IMR-90 (cell line): Measurements from ENCODE around the gene PADI1. TPM values are rescaled to one million over a fixed set of nuclear protein-coding genes. Genes with fewer than 3 reads are reported as not detected.

Experiments used
- ATAC-seq: fragments of 200-7000 bp; cut with Tn5 transposase; 2 replicates; pipeline ENCODE4 v1.9.1; 2020; ENCODE audit warnings: low read depth, mild to moderate bottlenecking, moderate library complexity
- BruUV-seq: library from RNA; stranded (reverse); fragments of 400-500 nt; replicated peaks from 2 replicates; lab custom pipeline; 2021; lab: Mats Ljungman, UMichigan
- CTCF ChIA-PET: fragments of 300-600 bp; formaldehyde crosslinking; extraction: SDS; loops from one replicate; lab custom pipeline; 2021; ENCODE audit warnings: antibody characterized with exemption; lab: Yijun Ruan, JAX
- POLR2A ChIA-PET: fragments of 300-600 bp; sonication (Branson Sonifier 250); formaldehyde crosslinking; loops from one replicate; lab custom pipeline; 2022; ENCODE audit warnings: antibody characterized with exemption; ENCODE audit not compliant: unreplicated experiment; lab: Charles Lee
- DNase-seq: peaks from one replicate; pipeline ENCODE4 v3.0.0; 2013
- H2AFZ ChIP-seq: replicated peaks from 2 replicates; pipeline ENCODE3; 2013; ENCODE audit warnings: low read length, mild to moderate bottlenecking; ENCODE audit not compliant: poor library complexity
- H2AK5ac ChIP-seq: 2 replicates; pipeline ENCODE4 v1.6.1; 2013; ENCODE audit warnings: low read depth, low read length, inconsistent platforms
- H2AK9ac ChIP-seq: replicated peaks from 2 replicates; pipeline ENCODE3; 2013; ENCODE audit warnings: mild to moderate bottlenecking, low read depth, low read length, moderate library complexity; ENCODE audit not compliant: poor library complexity
- H2BK120ac ChIP-seq: 2 replicates; pipeline ENCODE4 v1.6.1; 2013; ENCODE audit warnings: low read depth, low read length, inconsistent platforms
- H2BK15ac ChIP-seq: 3 replicates; pipeline ENCODE4 v1.6.1; 2013; ENCODE audit warnings: low read depth, low read length, inconsistent platforms
- H2BK20ac ChIP-seq: 2 replicates; pipeline ENCODE4 v1.6.1; 2013; ENCODE audit warnings: low read depth, mild to moderate bottlenecking, inconsistent platforms, low read length, moderate library complexity
- H2BK5ac ChIP-seq: 2 replicates; pipeline ENCODE4 v1.6.1; 2013; ENCODE audit warnings: mild to moderate bottlenecking, low read depth, low read length, inconsistent platforms; ENCODE audit not compliant: poor library complexity, severe bottlenecking
- H3K14ac ChIP-seq: replicated peaks from 2 replicates; pipeline ENCODE4 v1.6.1; 2013; ENCODE audit warnings: low read depth, low read length, inconsistent platforms
- H3K18ac ChIP-seq: 2 replicates; pipeline ENCODE4 v1.6.1; 2013; ENCODE audit warnings: low read depth, low read length, control low read depth
- H3K23ac ChIP-seq: 2 replicates; pipeline ENCODE4 v1.6.1; 2013; ENCODE audit warnings: low read depth, low read length, inconsistent platforms
- H3K27ac ChIP-seq: 2 replicates; pipeline ENCODE4 v1.5.1; 2013; ENCODE audit warnings: mild to moderate bottlenecking, control low read depth, low read length; ENCODE audit not compliant: insufficient read depth
- H3K27me3 ChIP-seq: 2 replicates; pipeline ENCODE4 v1.6.1; 2013; ENCODE audit warnings: low read length; ENCODE audit not compliant: control insufficient read depth, insufficient read depth
- H3K36me3 ChIP-seq: 2 replicates; pipeline ENCODE4 v1.6.1; 2013; ENCODE audit warnings: low read length, mixed read lengths; ENCODE audit not compliant: control insufficient read depth, insufficient read depth
- H3K4ac ChIP-seq: 2 replicates; pipeline ENCODE4 v1.6.1; 2013; ENCODE audit warnings: low read depth, low read length, inconsistent platforms
- H3K4me1 ChIP-seq: 2 replicates; pipeline ENCODE4 v1.6.1; 2013; ENCODE audit warnings: low read length, mixed read lengths; ENCODE audit not compliant: control insufficient read depth, insufficient read depth
- H3K4me2 ChIP-seq: 2 replicates; pipeline ENCODE4 v1.6.1; 2013; ENCODE audit warnings: low read depth, mild to moderate bottlenecking, control low read depth, low read length, moderate library complexity
- H3K4me3 ChIP-seq: 2 replicates; pipeline ENCODE4 v1.5.1; 2013; ENCODE audit warnings: low read depth, mild to moderate bottlenecking, control low read depth, low read length, moderate library complexity; ENCODE audit not compliant: insufficient read depth
- H3K56ac ChIP-seq: 2 replicates; pipeline ENCODE4 v1.6.1; 2013; ENCODE audit warnings: low read length, inconsistent platforms; ENCODE audit not compliant: insufficient read depth; ENCODE audit errors: extremely low read depth
- H3K79me1 ChIP-seq, 2 experiments: 2 replicates each; pipeline ENCODE4 v1.6.1; 2013; ENCODE audit warnings: low read length in 2 of 2, inconsistent platforms in 1 of 2, low read depth in 1 of 2
- H3K9ac ChIP-seq: 2 replicates; pipeline ENCODE4 v1.6.1; 2013; ENCODE audit warnings: low read depth, low read length, control low read depth
- H3K9me1 ChIP-seq: 2 replicates; pipeline ENCODE4 v1.6.1; 2013; ENCODE audit warnings: low read length, inconsistent platforms; ENCODE audit not compliant: insufficient read depth
- H3K9me3 ChIP-seq: 2 replicates; pipeline ENCODE4 v1.6.1; 2013; ENCODE audit warnings: low read length; ENCODE audit not compliant: control insufficient read depth, insufficient read depth
- H4K20me1 ChIP-seq: 2 replicates; pipeline ENCODE4 v1.6.1; 2013; ENCODE audit warnings: low read length, inconsistent platforms; ENCODE audit not compliant: insufficient read depth
- H4K5ac ChIP-seq: 2 replicates; pipeline ENCODE4 v1.6.1; 2013; ENCODE audit warnings: mild to moderate bottlenecking, low read depth, low read length, control low read depth
- H4K8ac ChIP-seq, 2 experiments: 2 replicates each; pipeline ENCODE4 v1.6.1; 2013; ENCODE audit warnings: low read depth in 2 of 2, low read length in 2 of 2, control low read depth in 1 of 2, inconsistent platforms in 1 of 2
- H4K91ac ChIP-seq: 2 replicates; pipeline ENCODE4 v1.6.1; 2013; ENCODE audit warnings: low read depth, low read length, inconsistent platforms; ENCODE audit not compliant: insufficient read depth
- CEBPB ChIP-seq: IDR thresholded peaks from 2 replicates; pipeline ENCODE4 v1.6.1; 2012; ENCODE audit warnings: low read depth, low read length, improper control_type of control experiment
- MAZ ChIP-seq: IDR thresholded peaks from 2 replicates; pipeline ENCODE4 v1.6.1; 2012; ENCODE audit warnings: low read depth, mild to moderate bottlenecking, low read length, improper control_type of control experiment, moderate library complexity, borderline replicate concordance
- NFE2L2 ChIP-seq: fragments of 150-350 bp; IDR thresholded peaks from 2 replicates; pipeline ENCODE4 v1.6.1; 2016; ENCODE audit warnings: low read depth, mild to moderate bottlenecking, low read length
- RAD21 ChIP-seq: IDR thresholded peaks from 2 replicates; pipeline ENCODE4 v1.6.1; 2012; ENCODE audit warnings: low read length, improper control_type of control experiment
- SMC3 ChIP-seq: fragments of 150-350 bp; IDR thresholded peaks from 2 replicates; pipeline ENCODE4 v1.6.1; 2016; ENCODE audit warnings: low read depth, mild to moderate bottlenecking, antibody characterized with exemption, low read length, moderate library complexity
- WGBS, 2 experiments: methylation state at CpG; one replicate each; pipeline versions ENCODE4 v1.1.5 to v1.1.7; 2013; ENCODE audit warnings: missing lambda C conversion rate in 2 of 2; ENCODE audit not compliant: insufficient read length in 1 of 2; ENCODE audit errors: extremely low coverage in 2 of 2; 5-methylcytosine and 5-hydroxymethylcytosine counted together
- dilution Hi-C: fragments of 300-500 bp; cut with HindIII; formaldehyde crosslinking; loops from one replicate; pipeline ENCODE4 v1.14.3; 2018; ENCODE audit warnings: low sequenced_read_pairs; ENCODE audit not compliant: unreplicated experiment
- in situ Hi-C: fragments of 300-500 bp; cut with MboI; formaldehyde crosslinking; loops from 3 replicates; pipeline ENCODE4 v1.14.3; 2019; ENCODE audit warnings: low sequenced_read_pairs, inconsistent platforms, mixed read lengths
- intact Hi-C: fragments of 100-400 bp; cut with micrococcal nuclease; formaldehyde crosslinking; loops from 2 replicates; pipeline ENCODE4 v1.10.0; 2022
- polyA plus RNA-seq, 3 experiments: library from polyadenylated mRNA; depleted of rRNA; stranded (reverse); fragments of >200 nt; gene quantifications; 2 replicates each; pipeline ENCODE4 v1.2.3, GENCODE V29; 2012; ENCODE audit warnings: low replicate concordance in 1 of 3
- total RNA-seq: library from RNA; depleted of rRNA; stranded (reverse); fragments of >200 nt; gene quantifications from 2 replicates; pipeline ENCODE4 v1.2.3, GENCODE V29; 2012
- TF ChIP-seq, protein P1 (sequence below): fragments of 150-350 bp; IDR thresholded peaks from 2 replicates; pipeline ENCODE4 v1.6.1; 2017; ENCODE audit warnings: mild to moderate bottlenecking, antibody characterized with exemption, low read length, low read depth

PADI1 gene
- total and polyA plus RNA-seq, 2 of the 4 experiments (the other 2 are of a cell fraction) = 0.17 TPM; not detected in 1

GRCh38 chr1:17176306-17177061 is 28.4 kb upstream of the PADI1 start:
- no peak overlapping the region for H3K14ac ChIP-seq
- 0 out of 2 replicates have a peak, but pooled peaks cover 3% of the 10 kb centered on the region for H3K9me3 ChIP-seq
- H2BK5ac ChIP-seq = no peak overlapping the region
- no peaks in the 10 kb centered on the region for H3K27me3 ChIP-seq
- no peak overlapping the region for H2AK9ac ChIP-seq
- H2BK120ac ChIP-seq = peak overlapping the region; percentile 22; the same call in 1 of the 2 replicates
- no peak overlapping the region for H3K4me2 ChIP-seq
- no peaks in the 10 kb centered on the region for H3K4me1 ChIP-seq
- no peak overlapping the region for H3K4me3 ChIP-seq
- ChIA-PET POLR2A (interaction anchor here (0.6 kb wide), 1 partner anchor 100 kb away, joined by 3 read pairs; no protein-coding TSS in a partner anchor), CTCF (no interaction called here)
- dilution Hi-C loops (no loop called here), in situ Hi-C loops (no loop called here), intact Hi-C loops (no loop called here)
- 0 out of 4 replicates have a peak overlapping the region, but pooled peaks of 1 of the 2 experiments have one; percentile 51 for H4K8ac ChIP-seq
- H4K5ac ChIP-seq = no peak overlapping the region
- H4K91ac ChIP-seq = no peak overlapping the region; the same call in 1 of the 2 replicates
- H3K79me1 ChIP-seq = no peaks in the 10 kb centered on the region
- no peak overlapping the region for H3K9ac ChIP-seq
- no peak overlapping the region for H2BK15ac ChIP-seq
- 0 out of 2 replicates have a peak overlapping the region, but pooled peaks have one; percentile 38 for H2BK20ac ChIP-seq
- H3K4ac ChIP-seq = no peak overlapping the region
- no CpG with 5 or more reads among the region's 6 CpGs for WGBS, 2 experiments
- peak overlapping the region; percentile 46; the same call in 1 of the 2 replicates for H2AK5ac ChIP-seq
- TF ChIP-seq MAZ (no peak), NFE2L2 (no peak), SMC3 (no peak), RAD21 (no peak), CEBPB (no peak)
- TF ChIP-seq, protein P1, sequence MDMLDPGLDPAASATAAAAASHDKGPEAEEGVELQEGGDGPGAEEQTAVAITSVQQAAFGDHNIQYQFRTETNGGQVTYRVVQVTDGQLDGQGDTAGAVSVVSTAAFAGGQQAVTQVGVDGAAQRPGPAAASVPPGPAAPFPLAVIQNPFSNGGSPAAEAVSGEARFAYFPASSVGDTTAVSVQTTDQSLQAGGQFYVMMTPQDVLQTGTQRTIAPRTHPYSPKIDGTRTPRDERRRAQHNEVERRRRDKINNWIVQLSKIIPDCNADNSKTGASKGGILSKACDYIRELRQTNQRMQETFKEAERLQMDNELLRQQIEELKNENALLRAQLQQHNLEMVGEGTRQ = no peak
- H3K56ac ChIP-seq = no peak overlapping the region
- H2AFZ ChIP-seq = peak overlapping the region; percentile 18
- no peak overlapping the region for H3K27ac ChIP-seq
- H3K36me3 ChIP-seq = no peaks in the 10 kb centered on the region
- DNase-seq (no peak), ATAC-seq (no peak)
- H3K18ac ChIP-seq = no peak overlapping the region
- H3K9me1 ChIP-seq = no peaks in the 10 kb centered on the region; the same call in 1 of the 2 replicates
- H3K23ac ChIP-seq = no peak overlapping the region
- no TSS peak for BruUV-seq
- no peaks in the 10 kb centered on the region for H4K20me1 ChIP-seq
